Measurements from ENCODE around the gene HS6ST2.

The HS6ST2 gene

DNA sequence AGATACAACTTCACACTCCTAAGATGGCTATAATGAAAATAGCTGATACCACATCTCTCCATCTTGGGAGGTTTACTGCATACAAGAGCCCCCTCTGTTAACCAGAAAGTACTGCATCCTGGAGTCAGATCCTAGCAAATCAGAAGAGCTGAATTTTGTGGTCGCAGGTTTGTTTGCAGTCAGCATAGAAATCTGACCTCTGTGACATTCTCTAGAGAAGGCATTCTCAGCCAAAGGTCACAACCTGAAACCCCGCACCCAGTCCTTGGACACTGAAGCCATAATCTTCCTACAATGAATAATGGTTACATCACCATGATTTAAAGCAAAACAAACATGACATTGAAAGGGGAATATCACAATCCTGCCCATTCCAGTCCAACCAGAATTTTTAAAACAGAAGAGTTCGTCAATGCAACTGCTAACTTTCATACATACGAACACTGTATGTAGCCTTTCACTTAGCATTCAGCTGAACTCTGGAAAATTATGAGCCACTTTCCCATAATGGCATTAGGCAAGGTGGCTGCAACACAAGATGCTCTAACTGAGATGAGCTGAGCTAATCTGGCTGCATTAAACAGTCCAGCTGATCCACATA lies 17.6 kb downstream of the HS6ST2 start:
- DNase-seq (ENCODE audit: extremely low read depth, low read depth), result no peak
- TF ChIP-seq CTCF (IDR thresholded peaks at IDR 0.05; ENCODE audit: low read depth, low read length), result no peak

DNA sequence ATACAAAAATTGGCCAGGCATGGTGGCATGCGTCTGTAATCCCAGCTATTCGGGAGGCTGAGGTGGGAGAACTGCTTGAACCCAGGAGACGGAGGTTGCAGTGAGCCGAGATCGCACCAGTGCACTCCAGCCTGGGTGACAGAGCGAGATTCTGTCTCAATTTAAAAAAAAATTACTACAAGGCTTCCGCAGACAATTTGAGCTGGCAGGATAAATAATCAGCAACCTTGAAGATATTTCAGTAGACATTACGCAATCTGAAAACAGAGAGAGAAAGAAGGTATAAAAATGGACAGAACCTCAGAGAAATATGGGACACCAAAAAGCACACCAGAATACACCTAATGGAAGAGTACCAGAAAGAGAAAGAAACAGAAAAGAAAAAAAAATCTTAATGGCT lies 25.3 kb downstream of the HS6ST2 start:
- no peak for DNase-seq (ENCODE audit: extremely low read depth, low read depth)
- no peak for TF ChIP-seq CTCF (IDR thresholded peaks at IDR 0.05; ENCODE audit: low read depth, low read length)

DNA sequence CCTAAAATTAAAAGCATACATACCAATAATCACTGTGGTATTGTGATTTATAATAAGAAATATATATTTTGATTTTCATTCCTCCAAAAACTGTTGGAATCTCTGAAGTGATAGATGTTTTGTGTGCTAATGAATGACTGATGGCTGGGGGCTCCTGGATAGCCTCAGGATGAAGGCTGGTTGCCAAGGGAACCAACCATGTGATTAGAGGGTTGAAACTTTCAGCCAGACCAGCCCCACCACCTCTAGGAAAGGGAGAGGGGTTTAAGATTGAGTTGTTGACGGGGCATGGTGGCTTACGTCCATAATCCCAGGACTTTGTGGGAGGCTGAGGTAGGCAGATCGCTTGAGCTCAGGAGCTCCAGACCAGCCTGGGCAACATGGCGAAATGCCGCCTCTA lies 34.0 kb downstream of the HS6ST2 start:
- no peak for TF ChIP-seq CTCF (IDR thresholded peaks at IDR 0.05; ENCODE audit: low read depth, low read length)
- no peak for DNase-seq (ENCODE audit: extremely low read depth, low read depth)

- DNase-seq (ENCODE audit: extremely low read depth, low read depth), result no peak
- TF ChIP-seq CTCF (IDR thresholded peaks at IDR 0.05; ENCODE audit: low read depth, low read length), result no peak
Observed at GRCh38 chrX:132918523-132918922, 39.9 kb downstream of the HS6ST2 start.

DNA sequence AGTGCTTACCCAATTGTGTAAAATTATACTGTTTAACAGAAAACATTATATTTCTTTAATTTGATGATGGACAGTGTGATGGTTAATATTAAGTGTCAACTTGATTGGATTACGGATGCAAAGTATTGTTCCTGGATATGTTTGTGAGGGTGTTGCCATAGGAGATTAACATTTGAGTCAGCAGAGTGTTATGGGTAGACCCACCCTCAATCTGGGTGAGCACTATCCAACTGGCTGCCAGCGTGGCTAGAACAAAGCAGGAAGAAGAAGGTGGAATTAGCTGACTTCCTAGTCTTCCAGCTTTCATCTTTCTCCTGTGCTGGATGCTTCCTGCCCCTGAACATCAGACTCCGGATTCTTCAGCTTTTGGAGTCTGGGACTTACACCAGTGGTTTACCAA lies 42.1 kb downstream of the HS6ST2 start:
- no peak for TF ChIP-seq CTCF (IDR thresholded peaks at IDR 0.05; ENCODE audit: low read depth, low read length)
- no peak for DNase-seq (ENCODE audit: extremely low read depth, low read depth)

GRCh38 chrX:132909643-132910042 lies 48.8 kb downstream of the HS6ST2 start:
- DNase-seq (ENCODE audit: extremely low read depth, low read depth), result no peak

GRCh38 chrX:132908891-132909290 lies 49.5 kb downstream of the HS6ST2 start:
- DNase-seq (ENCODE audit: extremely low read depth, low read depth), result no peak
- no peak for TF ChIP-seq CTCF (IDR thresholded peaks at IDR 0.05; ENCODE audit: low read depth, low read length)

More at GRCh38 chrX:132909643-132910042, 48.8 kb downstream of the HS6ST2 start:
- no peak for TF ChIP-seq CTCF (IDR thresholded peaks at IDR 0.05; ENCODE audit: low read depth, low read length)

Measured in AG09319 (cell line).